HepG2 (cell line): Measurements from ENCODE around the gene CD83. TPM values are rescaled to one million over a fixed set of nuclear protein-coding genes. Genes with fewer than 3 reads are reported as not detected.
"Not testable (repeated sequence)": the region's sequence is repeated elsewhere in the genome, so short reads cannot be mapped to it uniquely, and the experiment has no call there.

ENCODE experiments used
- ATAC-seq: fragments of 200-7000 bp; cut with Tn5 transposase; 3 replicates; pipeline ENCODE4 v1.9.1; 2020; ENCODE audit warnings: mild to moderate bottlenecking, moderate library complexity
- BruUV-seq: library from RNA; stranded (reverse); fragments of 400-500 nt; replicated peaks from 2 replicates; lab custom pipeline; 2021; lab: Mats Ljungman, UMichigan
- CTCF ChIA-PET: fragments of 300-600 bp; formaldehyde crosslinking; extraction: SDS; loops from one replicate; lab custom pipeline; 2021; ENCODE audit warnings: low total read pairs, inconsistent platforms, low intra/inter-chr PET ratio; lab: Yijun Ruan, JAX
- POLR2A ChIA-PET: fragments of 350-600 bp; sonication (Branson Sonifier 250); formaldehyde crosslinking; loops from one replicate; lab custom pipeline; 2020; ENCODE audit warnings: antibody characterized with exemption, inconsistent platforms; lab: Yijun Ruan, JAX
- DNase-seq: peaks from one replicate; pipeline ENCODE4 v3.0.0-alpha.2; 2015; ENCODE audit warnings: low spot score
- FAIRE-seq: peaks from 3 replicates; lab custom pipeline; 2011; peaks lifted over from hg19 to GRCh38; lab: Jason Lieb, UNC
- H2AFZ ChIP-seq: one replicate; pipeline ENCODE4 v1.6.1; 2011; ENCODE audit warnings: low read length, inconsistent platforms
- H3K27ac ChIP-seq: fragments of 300-600 bp; 3 replicates; pipeline ENCODE4 v1.8.0; 2011; ENCODE audit warnings: mixed run types, mild to moderate bottlenecking, mixed read lengths, low read length, inconsistent platforms; ENCODE audit not compliant: insufficient read depth; ENCODE audit errors: extremely low read length
- H3K27me3 ChIP-seq, 2 experiments: fragments of 200-600 bp in 1 of 2; 2 replicates in 1 of 2; 3 replicates in 1 of 2; pipeline versions ENCODE4 v1.6.0 to v1.8.0; 2011; ENCODE audit warnings: low read length in 2 of 2, mild to moderate bottlenecking in 2 of 2, moderate library complexity in 2 of 2, inconsistent platforms in 1 of 2; ENCODE audit not compliant: insufficient read depth in 2 of 2, control insufficient read depth in 1 of 2
- H3K36me3 ChIP-seq, 2 experiments: fragments of 200-600 bp in 1 of 2; replicated peaks in 1 of 2; 2 replicates in 1 of 2; 3 replicates in 1 of 2; pipeline versions ENCODE4 v1.5.1 to v1.8.0; 2011; ENCODE audit warnings: low read length in 2 of 2, inconsistent platforms in 1 of 2; ENCODE audit not compliant: insufficient read depth in 2 of 2, control insufficient read depth in 1 of 2
- H3K4me1 ChIP-seq: 2 replicates; pipeline ENCODE4 v1.5.1; 2012; ENCODE audit warnings: low read length, inconsistent platforms; ENCODE audit not compliant: insufficient read depth
- H3K4me2 ChIP-seq: 2 replicates; pipeline ENCODE4 v1.6.0; 2011; ENCODE audit warnings: low read depth, low read length, inconsistent platforms
- H3K4me3 ChIP-seq, 3 experiments: fragments of 200-600 bp in 1 of 3; sonication (generic), shearing (Covaris generic) in 1 of 3; replicated peaks in 1 of 3; 2 replicates each; pipeline ENCODE4 v1.5.1; 2011 to 2016; ENCODE audit warnings: low read length in 3 of 3, inconsistent platforms in 2 of 3, low read depth in 2 of 3, mild to moderate bottlenecking in 2 of 3, control low read depth in 1 of 3, mixed read lengths in 1 of 3; ENCODE audit not compliant: insufficient read depth in 1 of 3
- H3K79me2 ChIP-seq: one replicate; pipeline ENCODE4 v1.6.1; 2011; ENCODE audit warnings: low read length, inconsistent platforms; ENCODE audit not compliant: insufficient read depth
- H3K9ac ChIP-seq: 2 replicates; pipeline ENCODE4 v1.6.0; 2011; ENCODE audit warnings: mild to moderate bottlenecking, low read depth, low read length, inconsistent platforms; ENCODE audit not compliant: insufficient read depth
- H3K9me3 ChIP-seq: 2 replicates; pipeline ENCODE4 v1.5.1; 2012; ENCODE audit warnings: mild to moderate bottlenecking, low read length
- H4K20me1 ChIP-seq: 2 replicates; pipeline ENCODE4 v1.6.0; 2011; ENCODE audit warnings: inconsistent platforms, mild to moderate bottlenecking, low read length, moderate library complexity; ENCODE audit not compliant: insufficient read depth
- WGBS: methylation state at CpG from one replicate; pipeline ENCODE4 v1.1.6; 2017; ENCODE audit warnings: low lambda C conversion rate; 5-methylcytosine and 5-hydroxymethylcytosine counted together
- in situ Hi-C: cut with HindIII; loops from 2 replicates; pipeline ENCODE4 v1.10.0; 2017; ENCODE audit warnings: low pct_unique_long_range_greater_than_20kb; ENCODE audit not compliant: extremely low pct_ligation_motif_present
- intact Hi-C: fragments of 100-400 bp; cut with micrococcal nuclease; formaldehyde crosslinking; loops from one replicate; pipeline ENCODE4 v1.10.0; 2022; ENCODE audit not compliant: unreplicated experiment
- polyA plus RNA-seq, 8 experiments: library from polyadenylated mRNA; depleted of rRNA in 3 of 8; stranded (reverse) in 7 of 8; unstranded in 1 of 8; fragments of >200 nt; fragmentation: Illumina TruSeq in 4 of 8; extraction: Trizol in 4 of 8; gene quantifications; 2 replicates each; pipeline versions ENCODE4 v1.2.1 to v1.2.3, GENCODE V29; 2011 to 2016; ENCODE audit warnings: low read depth in 4 of 8, missing spikeins in 1 of 8, mixed read lengths in 1 of 8; ENCODE audit not compliant: insufficient read depth in 1 of 8
- total RNA-seq, 5 experiments: library from RNA; depleted of rRNA; stranded (reverse); fragments of >200 nt; fragmentation: Illumina TruSeq; extraction: Trizol; gene quantifications; 2 replicates each; pipeline ENCODE4 v1.2.3, GENCODE V29; 2016; ENCODE audit warnings: low read depth in 1 of 5
- TF ChIP-seq, protein P1 (sequence below): sonication (generic); formaldehyde crosslinking; IDR thresholded peaks from 2 replicates; pipeline ENCODE4 v1.4.0; 2020; ENCODE audit warnings: missing genetic modification reagents, borderline replicate concordance
- TF ChIP-seq, protein P2 (sequence below): sonication (generic); formaldehyde crosslinking; IDR thresholded peaks from 2 replicates; pipeline ENCODE4 v1.5.0; 2020; ENCODE audit warnings: mild to moderate bottlenecking, missing genetic modification reagents, borderline replicate concordance

The CD83 gene
- total and polyA plus RNA-seq, 2 of the 13 experiments (the other 11 are each of a cell fraction or from before 2014, with no cell fraction given), result 0.46 to 2.3 TPM

DNA sequence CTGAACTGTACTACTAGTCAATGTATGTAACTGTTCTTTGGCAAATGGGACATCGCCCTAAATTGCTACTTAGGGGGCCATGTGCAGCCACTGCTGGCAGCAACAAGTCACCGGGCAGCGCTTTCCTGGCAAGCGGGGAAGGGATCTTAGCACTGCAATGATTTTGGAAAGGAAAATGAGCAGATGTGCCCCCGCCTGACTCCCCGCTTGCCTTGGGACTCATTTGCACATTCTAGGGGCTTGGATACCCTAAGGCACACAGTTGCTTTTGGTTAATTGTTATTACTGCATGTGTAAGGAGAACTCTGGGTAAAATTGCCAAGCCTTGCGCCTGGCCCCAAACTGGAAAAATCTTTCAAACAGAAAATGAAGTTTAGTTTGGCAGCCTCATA lies 32.2 kb downstream of the CD83 start (continued):
- TF ChIP-seq, protein P1, sequence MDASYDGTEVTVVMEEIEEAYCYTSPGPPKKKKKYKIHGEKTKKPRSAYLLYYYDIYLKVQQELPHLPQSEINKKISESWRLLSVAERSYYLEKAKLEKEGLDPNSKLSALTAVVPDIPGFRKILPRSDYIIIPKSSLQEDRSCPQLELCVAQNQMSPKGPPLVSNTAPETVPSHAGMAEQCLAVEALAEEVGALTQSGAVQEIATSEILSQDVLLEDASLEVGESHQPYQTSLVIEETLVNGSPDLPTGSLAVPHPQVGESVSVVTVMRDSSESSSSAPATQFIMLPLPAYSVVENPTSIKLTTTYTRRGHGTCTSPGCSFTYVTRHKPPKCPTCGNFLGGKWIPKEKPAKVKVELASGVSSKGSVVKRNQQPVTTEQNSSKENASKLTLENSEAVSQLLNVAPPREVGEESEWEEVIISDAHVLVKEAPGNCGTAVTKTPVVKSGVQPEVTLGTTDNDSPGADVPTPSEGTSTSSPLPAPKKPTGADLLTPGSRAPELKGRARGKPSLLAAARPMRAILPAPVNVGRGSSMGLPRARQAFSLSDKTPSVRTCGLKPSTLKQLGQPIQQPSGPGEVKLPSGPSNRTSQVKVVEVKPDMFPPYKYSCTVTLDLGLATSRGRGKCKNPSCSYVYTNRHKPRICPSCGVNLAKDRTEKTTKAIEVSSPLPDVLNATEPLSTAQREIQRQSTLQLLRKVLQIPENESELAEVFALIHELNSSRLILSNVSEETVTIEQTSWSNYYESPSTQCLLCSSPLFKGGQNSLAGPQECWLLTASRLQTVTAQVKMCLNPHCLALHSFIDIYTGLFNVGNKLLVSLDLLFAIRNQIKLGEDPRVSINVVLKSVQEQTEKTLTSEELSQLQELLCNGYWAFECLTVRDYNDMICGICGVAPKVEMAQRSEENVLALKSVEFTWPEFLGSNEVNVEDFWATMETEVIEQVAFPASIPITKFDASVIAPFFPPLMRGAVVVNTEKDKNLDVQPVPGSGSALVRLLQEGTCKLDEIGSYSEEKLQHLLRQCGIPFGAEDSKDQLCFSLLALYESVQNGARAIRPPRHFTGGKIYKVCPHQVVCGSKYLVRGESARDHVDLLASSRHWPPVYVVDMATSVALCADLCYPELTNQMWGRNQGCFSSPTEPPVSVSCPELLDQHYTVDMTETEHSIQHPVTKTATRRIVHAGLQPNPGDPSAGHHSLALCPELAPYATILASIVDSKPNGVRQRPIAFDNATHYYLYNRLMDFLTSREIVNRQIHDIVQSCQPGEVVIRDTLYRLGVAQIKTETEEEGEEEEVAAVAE (CRISPR knock-in tag), result no peak
- TF ChIP-seq, protein P2, sequence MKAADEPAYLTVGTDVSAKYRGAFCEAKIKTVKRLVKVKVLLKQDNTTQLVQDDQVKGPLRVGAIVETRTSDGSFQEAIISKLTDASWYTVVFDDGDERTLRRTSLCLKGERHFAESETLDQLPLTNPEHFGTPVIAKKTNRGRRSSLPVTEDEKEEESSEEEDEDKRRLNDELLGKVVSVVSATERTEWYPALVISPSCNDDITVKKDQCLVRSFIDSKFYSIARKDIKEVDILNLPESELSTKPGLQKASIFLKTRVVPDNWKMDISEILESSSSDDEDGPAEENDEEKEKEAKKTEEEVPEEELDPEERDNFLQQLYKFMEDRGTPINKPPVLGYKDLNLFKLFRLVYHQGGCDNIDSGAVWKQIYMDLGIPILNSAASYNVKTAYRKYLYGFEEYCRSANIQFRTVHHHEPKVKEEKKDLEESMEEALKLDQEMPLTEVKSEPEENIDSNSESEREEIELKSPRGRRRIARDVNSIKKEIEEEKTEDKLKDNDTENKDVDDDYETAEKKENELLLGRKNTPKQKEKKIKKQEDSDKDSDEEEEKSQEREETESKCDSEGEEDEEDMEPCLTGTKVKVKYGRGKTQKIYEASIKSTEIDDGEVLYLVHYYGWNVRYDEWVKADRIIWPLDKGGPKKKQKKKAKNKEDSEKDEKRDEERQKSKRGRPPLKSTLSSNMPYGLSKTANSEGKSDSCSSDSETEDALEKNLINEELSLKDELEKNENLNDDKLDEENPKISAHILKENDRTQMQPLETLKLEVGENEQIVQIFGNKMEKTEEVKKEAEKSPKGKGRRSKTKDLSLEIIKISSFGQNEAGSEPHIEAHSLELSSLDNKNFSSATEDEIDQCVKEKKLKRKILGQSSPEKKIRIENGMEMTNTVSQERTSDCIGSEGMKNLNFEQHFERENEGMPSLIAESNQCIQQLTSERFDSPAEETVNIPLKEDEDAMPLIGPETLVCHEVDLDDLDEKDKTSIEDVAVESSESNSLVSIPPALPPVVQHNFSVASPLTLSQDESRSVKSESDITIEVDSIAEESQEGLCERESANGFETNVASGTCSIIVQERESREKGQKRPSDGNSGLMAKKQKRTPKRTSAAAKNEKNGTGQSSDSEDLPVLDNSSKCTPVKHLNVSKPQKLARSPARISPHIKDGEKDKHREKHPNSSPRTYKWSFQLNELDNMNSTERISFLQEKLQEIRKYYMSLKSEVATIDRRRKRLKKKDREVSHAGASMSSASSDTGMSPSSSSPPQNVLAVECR (CRISPR knock-in tag), result no peak

DNA sequence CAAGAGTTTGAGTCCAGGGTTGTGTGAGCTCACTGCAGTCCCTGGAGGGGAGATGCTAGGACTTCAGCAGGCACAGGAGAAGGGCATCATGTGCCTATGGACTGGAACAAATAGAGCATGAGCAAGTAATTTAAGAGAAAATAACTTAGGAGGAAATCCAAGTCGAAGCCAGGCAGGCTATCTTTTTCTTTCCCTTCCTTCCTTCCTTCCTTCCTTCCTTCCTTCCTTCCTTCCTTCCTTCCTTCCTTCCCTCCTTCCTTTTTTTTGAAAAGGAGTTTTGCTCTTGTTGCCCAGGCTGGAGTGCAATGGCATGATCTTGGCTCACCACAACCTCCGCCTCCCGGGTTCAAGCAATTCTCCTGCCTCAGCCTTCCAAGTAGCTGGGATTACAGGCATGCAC lies 33.7 kb downstream of the CD83 start:
- intact Hi-C loops, H3K9ac ChIP-seq, CTCF ChIA-PET, POLR2A ChIA-PET, FAIRE-seq, DNase-seq, ATAC-seq, H2AFZ ChIP-seq, BruUV-seq, H3K9me3 ChIP-seq, H3K79me2 ChIP-seq, H3K36me3 ChIP-seq, in situ Hi-C loops, H3K27ac ChIP-seq, H4K20me1 ChIP-seq, H3K4me2 ChIP-seq, H3K4me1 ChIP-seq, H3K4me3 ChIP-seq: not testable (repeated sequence)
- WGBS, result 42% methylated on average over 3 of the region's 3 CpGs
- H3K27me3 ChIP-seq, result peaks cover 0 to 14% of the 10 kb centered on the region in 2 experiments; a peak in 3 of 5 replicates
